Suprapubic skin (tissue), 4 donors: ENCODE data around the gene CDH7. TPM values are rescaled to one million over a fixed set of nuclear protein-coding genes. Genes with fewer than 3 reads are reported as not detected.

ENCODE experiments used
- DNase-seq, 2 donors: peaks; one replicate each; pipeline ENCODE4 v3.0.0-alpha.2; 2019; ENCODE audit warnings: low spot score in 2 of 2
- H3K27ac ChIP-seq: fragments of 200-600 bp; sonication (generic); one replicate; pipeline ENCODE4 v1.5.1; 2019
- H3K27me3 ChIP-seq: fragments of 200-600 bp; sonication (generic); one replicate; pipeline ENCODE4 v1.5.1; 2019
- H3K36me3 ChIP-seq: fragments of 200-600 bp; sonication (generic); one replicate; pipeline ENCODE4 v1.5.1; 2019
- H3K4me1 ChIP-seq: fragments of 200-600 bp; sonication (generic); one replicate; pipeline ENCODE4 v1.5.1; 2019
- H3K4me3 ChIP-seq: fragments of 200-600 bp; sonication (generic); one replicate; pipeline ENCODE4 v1.5.1; 2019; ENCODE audit warnings: mild to moderate bottlenecking
- H3K9me3 ChIP-seq: fragments of 200-600 bp; sonication (generic); one replicate; pipeline ENCODE4 v1.5.1; 2019
- EP300 ChIP-seq: sonication (generic); formaldehyde crosslinking; IDR thresholded peaks from one replicate; pipeline ENCODE4 v1.6.1; 2017; ENCODE audit warnings: antibody characterized with exemption
- POLR2A ChIP-seq, 2 donors: fragments of 450-650 bp; IDR thresholded peaks; one replicate each; pipeline ENCODE4 v1.6.1; 2017; ENCODE audit warnings: antibody characterized with exemption in 2 of 2, mild to moderate bottlenecking in 2 of 2, moderate library complexity in 2 of 2
- POLR2AphosphoS5 ChIP-seq, 3 donors: sonication (generic); formaldehyde crosslinking; IDR thresholded peaks; one replicate each; pipeline ENCODE4 v1.6.1; 2017; ENCODE audit warnings: antibody characterized with exemption in 3 of 3
- WGBS: methylation state at CpG from one replicate; pipeline ENCODE4 v1.1.5; 2018; 5-methylcytosine and 5-hydroxymethylcytosine counted together
- total RNA-seq, 4 donors: library from RNA; depleted of rRNA; stranded (reverse); fragments of >200 nt; gene quantifications; one replicate each; pipeline ENCODE4 v1.1.0, GENCODE V29; 2016
- TF ChIP-seq, protein P1 (sequence below), 2 donors: fragments of 200-600 bp in 1 of 2; fragments of 450-650 bp in 1 of 2; sonication (generic) in 1 of 2; IDR thresholded peaks; one replicate each; pipeline ENCODE4 v1.5.1; 2016 to 2019; ENCODE audit warnings: antibody characterized with exemption in 2 of 2, mild to moderate bottlenecking in 1 of 2, moderate library complexity in 1 of 2

The CDH7 gene
- total RNA-seq, 4 donors from 2014 or later = 0.24 TPM; not detected in 3

DNA sequence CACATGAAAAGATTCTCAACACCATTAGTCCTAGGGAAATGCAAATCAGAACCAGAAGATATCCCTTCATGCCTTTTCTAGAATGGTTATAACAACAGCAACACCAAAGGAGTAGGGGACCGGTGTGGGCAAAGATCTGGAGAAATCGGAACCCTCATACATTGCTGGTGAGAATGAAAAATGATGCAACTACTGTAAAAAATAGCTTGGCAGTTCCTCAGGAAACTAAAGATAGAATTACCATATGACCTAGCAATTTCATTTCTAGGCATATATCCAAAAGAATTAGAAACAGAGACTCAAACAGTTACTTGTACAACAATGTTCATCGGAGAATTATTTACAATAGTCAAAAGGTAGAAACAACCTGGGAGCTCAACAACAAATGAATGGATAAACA is 29.2 kb upstream of the CDH7 start:
- H3K27ac ChIP-seq = no peak overlapping the region
- H3K4me3 ChIP-seq = no peak overlapping the region
- no peaks in the 10 kb centered on the region for H3K27me3 ChIP-seq
- H3K4me1 ChIP-seq = no peaks in the 10 kb centered on the region
- 40% methylated on average over 3 of the region's 3 CpGs for WGBS
- DNase-seq = no peak
- TF ChIP-seq POLR2A (IDR thresholded peaks at IDR 0.05) (no peak), EP300 (no peak), POLR2AphosphoS5 (IDR thresholded peaks at IDR 0.05) (no peak)
- TF ChIP-seq, protein P1, sequence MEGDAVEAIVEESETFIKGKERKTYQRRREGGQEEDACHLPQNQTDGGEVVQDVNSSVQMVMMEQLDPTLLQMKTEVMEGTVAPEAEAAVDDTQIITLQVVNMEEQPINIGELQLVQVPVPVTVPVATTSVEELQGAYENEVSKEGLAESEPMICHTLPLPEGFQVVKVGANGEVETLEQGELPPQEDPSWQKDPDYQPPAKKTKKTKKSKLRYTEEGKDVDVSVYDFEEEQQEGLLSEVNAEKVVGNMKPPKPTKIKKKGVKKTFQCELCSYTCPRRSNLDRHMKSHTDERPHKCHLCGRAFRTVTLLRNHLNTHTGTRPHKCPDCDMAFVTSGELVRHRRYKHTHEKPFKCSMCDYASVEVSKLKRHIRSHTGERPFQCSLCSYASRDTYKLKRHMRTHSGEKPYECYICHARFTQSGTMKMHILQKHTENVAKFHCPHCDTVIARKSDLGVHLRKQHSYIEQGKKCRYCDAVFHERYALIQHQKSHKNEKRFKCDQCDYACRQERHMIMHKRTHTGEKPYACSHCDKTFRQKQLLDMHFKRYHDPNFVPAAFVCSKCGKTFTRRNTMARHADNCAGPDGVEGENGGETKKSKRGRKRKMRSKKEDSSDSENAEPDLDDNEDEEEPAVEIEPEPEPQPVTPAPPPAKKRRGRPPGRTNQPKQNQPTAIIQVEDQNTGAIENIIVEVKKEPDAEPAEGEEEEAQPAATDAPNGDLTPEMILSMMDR (IDR thresholded peaks at IDR 0.05) = no peak
- H3K36me3 ChIP-seq = no peaks in the 10 kb centered on the region
- H3K9me3 ChIP-seq = peaks cover 4% of the 10 kb centered on the region

DNA sequence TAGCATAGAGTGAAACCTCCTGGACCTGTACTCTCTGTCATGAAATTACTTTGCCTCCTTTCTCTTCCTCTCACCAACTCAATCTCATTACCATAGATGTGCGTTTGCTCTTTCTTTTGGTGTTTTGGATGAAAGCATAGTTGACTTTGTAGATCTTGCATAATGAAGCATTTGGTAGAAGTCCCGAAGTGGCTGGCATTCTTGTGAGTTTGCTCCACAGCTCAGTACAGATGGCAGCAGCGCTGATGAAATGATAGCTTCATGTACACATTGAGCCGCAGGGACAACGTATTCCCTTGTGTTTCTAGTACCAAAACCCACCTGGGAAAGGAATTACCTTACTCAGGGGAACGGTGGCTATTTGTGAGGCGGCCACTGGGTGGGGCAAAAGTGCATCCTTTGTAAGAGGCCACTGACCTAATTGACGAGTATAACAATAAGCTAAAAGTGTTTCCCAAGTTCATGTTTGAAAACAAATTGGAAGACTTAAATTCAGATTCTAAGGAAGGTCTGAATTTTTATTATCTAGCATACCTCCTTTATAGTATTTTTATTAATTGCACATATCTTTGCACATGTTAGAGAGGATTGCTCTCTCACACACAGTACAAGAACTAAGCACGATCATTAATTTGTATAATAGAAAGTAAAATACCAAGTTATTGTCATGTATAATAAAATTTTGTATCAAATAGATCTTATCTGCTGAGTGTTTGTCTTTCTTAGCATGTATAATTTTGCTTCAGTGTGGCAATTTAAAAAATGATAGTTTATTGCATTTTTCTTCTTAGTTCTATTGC is 25.4 kb upstream of the CDH7 start:
- H3K27ac ChIP-seq = no peak overlapping the region
- no peaks in the 10 kb centered on the region for H3K4me1 ChIP-seq
- WGBS = 26% methylated on average over 9 of the region's 9 CpGs
- H3K36me3 ChIP-seq = no peaks in the 10 kb centered on the region
- H3K9me3 ChIP-seq = no peaks in the 10 kb centered on the region
- DNase-seq = no peak
- no peaks in the 10 kb centered on the region for H3K27me3 ChIP-seq
- TF ChIP-seq EP300 (no peak), POLR2AphosphoS5 (IDR thresholded peaks at IDR 0.05) (no peak), POLR2A (IDR thresholded peaks at IDR 0.05) (no peak)
- TF ChIP-seq, protein P1 (IDR thresholded peaks at IDR 0.05) = no peak
- H3K4me3 ChIP-seq = no peak overlapping the region

DNA sequence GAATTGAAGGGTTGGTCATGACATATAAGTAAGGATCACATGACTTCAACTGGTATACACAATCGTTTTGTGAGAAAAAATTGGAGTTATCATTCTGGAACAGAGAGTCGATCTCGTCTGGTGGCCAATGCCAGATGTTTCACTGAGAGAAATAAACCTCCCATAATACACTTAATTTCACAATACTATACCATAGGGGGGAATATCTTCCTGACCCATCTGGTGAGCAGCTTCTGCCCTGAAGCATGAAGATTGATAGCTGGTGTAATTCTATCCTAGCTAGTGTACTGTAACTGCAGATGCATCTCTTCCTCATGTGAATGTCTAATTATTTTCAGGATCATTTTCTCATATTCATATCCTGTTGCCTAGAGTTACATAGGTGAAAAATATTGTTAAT is 15.7 kb upstream of the CDH7 start:
- H3K27me3 ChIP-seq = no peaks in the 10 kb centered on the region
- WGBS = 60% methylated on average over 3 of the region's 3 CpGs
- H3K36me3 ChIP-seq = no peaks in the 10 kb centered on the region
- TF ChIP-seq, protein P1 (IDR thresholded peaks at IDR 0.05) = no peak
- no peak for TF ChIP-seq POLR2A (IDR thresholded peaks at IDR 0.05)
- no peak for TF ChIP-seq EP300
- TF ChIP-seq POLR2AphosphoS5 (IDR thresholded peaks at IDR 0.05) = no peak
- no peak overlapping the region for H3K4me3 ChIP-seq
- no peak for DNase-seq
- H3K9me3 ChIP-seq = no peaks in the 10 kb centered on the region
- no peaks in the 10 kb centered on the region for H3K4me1 ChIP-seq
- no peak overlapping the region for H3K27ac ChIP-seq

DNA sequence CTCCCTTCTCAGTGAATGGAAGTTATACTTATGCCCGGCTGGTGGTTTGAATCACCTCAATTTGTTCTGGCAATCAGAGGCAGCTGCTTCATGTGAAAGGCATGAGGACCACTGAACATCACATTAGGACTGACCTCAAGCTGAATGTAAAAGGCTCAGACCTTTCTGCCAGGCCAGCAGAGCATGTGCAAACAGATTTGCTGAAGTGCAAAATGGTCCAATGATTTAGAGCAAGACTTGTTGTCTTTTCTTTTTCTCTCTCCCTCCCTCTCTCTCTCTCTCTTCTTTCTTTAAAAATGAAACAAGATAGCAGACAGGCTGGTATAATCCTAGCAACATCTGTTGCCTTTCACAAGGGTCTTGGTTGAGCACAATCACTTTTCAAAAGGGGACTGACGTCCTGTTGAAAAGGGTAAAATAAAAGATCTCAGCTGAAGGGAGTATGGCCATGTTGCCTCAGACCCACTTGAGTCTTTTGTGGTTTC is 13.3 kb upstream of the CDH7 start:
- DNase-seq = no peak
- no peak overlapping the region for H3K4me3 ChIP-seq
- no peaks in the 10 kb centered on the region for H3K36me3 ChIP-seq
- no peak for TF ChIP-seq EP300
- no peaks in the 10 kb centered on the region for H3K9me3 ChIP-seq
- WGBS = 61% methylated on average over 2 of the region's 2 CpGs
- H3K27ac ChIP-seq = no peak overlapping the region
- no peaks in the 10 kb centered on the region for H3K4me1 ChIP-seq
- no peaks in the 10 kb centered on the region for H3K27me3 ChIP-seq

DNA sequence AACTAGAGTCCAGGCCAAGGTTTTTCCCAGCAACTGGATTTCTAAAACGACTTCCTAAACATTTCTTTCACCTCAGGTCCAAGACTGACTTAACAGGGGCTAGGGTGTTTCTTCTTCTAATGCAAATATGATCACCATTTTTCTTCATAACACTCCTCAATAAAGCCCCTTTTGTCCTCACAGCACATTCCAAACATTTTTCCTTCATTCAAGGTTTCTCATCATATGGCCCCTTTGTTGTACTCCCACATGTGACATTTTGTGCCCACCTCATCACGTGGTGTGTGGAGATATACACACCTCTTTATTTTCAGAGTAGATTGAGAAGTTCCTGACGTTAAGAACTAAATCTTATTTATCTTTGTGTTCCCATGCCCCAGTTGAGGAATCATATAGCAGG is 3.9 kb upstream of the CDH7 start:
- Histone ChIP-seq H3K9me3 (no peaks in the 10 kb centered on the region), H3K27me3 (peaks cover 27% of the 10 kb centered on the region), H3K27ac (no peak overlapping the region), H3K36me3 (no peaks in the 10 kb centered on the region), H3K4me1 (peaks cover 10% of the 10 kb centered on the region), H3K4me3 (no peak overlapping the region)
- no peak for TF ChIP-seq POLR2A (IDR thresholded peaks at IDR 0.05)
- TF ChIP-seq POLR2AphosphoS5 (IDR thresholded peaks at IDR 0.05) = no peak
- TF ChIP-seq, protein P1 (IDR thresholded peaks at IDR 0.05) = no peak
- TF ChIP-seq EP300 = no peak
- DNase-seq = no peak
- WGBS = 64% methylated on average over 3 of the region's 3 CpGs
